ENCODE results near the gene MKNK1. TPM values are rescaled to one million over a fixed set of nuclear protein-coding genes. Genes with fewer than 3 reads are reported as not detected.
A peak's percentile ranks its signal among the peaks of the same experiment; 100 is the strongest.

MKNK1 gene
- total and polyA plus RNA-seq, 8 donors, result 21.2 to 182 (median 36.7) TPM

GRCh38 chr1:46544561-46545240, 59.4 kb downstream of the MKNK1 start:
- TF ChIP-seq POLR2A (IDR thresholded peaks at IDR 0.05) (no peak), CTCF (IDR thresholded peaks at IDR 0.05) (no peak), POLR2AphosphoS5 (IDR thresholded peaks at IDR 0.05) (no peak), EP300 (IDR thresholded peaks at IDR 0.05) (no peak)
- DNase-seq, result no peak
- intact Hi-C loops (cut with DNase I; ENCODE audit: low total_unique reads), result no loop called here
- peaks cover 7 to 14% (median 9%) of the 10 kb centered on the region in 4 donors for H3K4me1 ChIP-seq
- no peak overlapping the region for H3K4me3 ChIP-seq
- no peak overlapping the region for H3K27ac ChIP-seq
- no peaks in the 10 kb centered on the region for H3K9me3 ChIP-seq
- no peaks in the 10 kb centered on the region for H3K36me3 ChIP-seq
- WGBS, 5 donors, result 50 to 60% (median 59%) methylated on average over 5 of the region's 5 CpGs
- peaks cover 3 to 79% (median 46%) of the 10 kb centered on the region in 3 donors for H3K27me3 ChIP-seq

- Histone ChIP-seq H3K27ac (no peak overlapping the region), H3K4me1 (peaks cover 7 to 14% (median 9%) of the 10 kb centered on the region in 4 donors), H3K27me3 (peaks cover 0 to 73% (median 46%) of the 10 kb centered on the region in 3 donors), H3K4me3 (peak overlapping the region in 1 of 4 donors; percentile 10), H3K36me3 (no peaks in the 10 kb centered on the region), H3K9me3 (no peaks in the 10 kb centered on the region)
- no peak for DNase-seq
- no peak for TF ChIP-seq POLR2A (IDR thresholded peaks at IDR 0.05)
- TF ChIP-seq CTCF (IDR thresholded peaks at IDR 0.05), result no peak
- TF ChIP-seq POLR2AphosphoS5 (IDR thresholded peaks at IDR 0.05), result no peak
- TF ChIP-seq EP300 (IDR thresholded peaks at IDR 0.05), result no peak
- intact Hi-C loops (cut with DNase I; ENCODE audit: low total_unique reads), result no loop called here
- 6 to 16% (median 11%) methylated on average over 37 to 58 of the region's 58 CpGs for WGBS, 5 donors
Measured at GRCh38 chr1:46543761-46544560, 60.1 kb downstream of the MKNK1 start.

GRCh38 chr1:46543382-46543760, 60.7 kb downstream of the MKNK1 start:
- intact Hi-C loops (cut with DNase I; ENCODE audit: low total_unique reads), result no loop called here
- Histone ChIP-seq H3K27me3 (peaks cover 0 to 78% (median 42%) of the 10 kb centered on the region in 3 donors), H3K27ac (no peak overlapping the region), H3K9me3 (no peaks in the 10 kb centered on the region), H3K36me3 (no peaks in the 10 kb centered on the region), H3K4me3 (no peak overlapping the region), H3K4me1 (peaks cover 7 to 14% (median 9%) of the 10 kb centered on the region in 4 donors)
- DNase-seq, result no peak
- WGBS, 5 donors, result 40 to 57% (median 48%) methylated on average over 7 of the region's 7 CpGs
- TF ChIP-seq CTCF (IDR thresholded peaks at IDR 0.05) (no peak), EP300 (IDR thresholded peaks at IDR 0.05) (no peak), POLR2A (IDR thresholded peaks at IDR 0.05) (no peak), POLR2AphosphoS5 (IDR thresholded peaks at IDR 0.05) (no peak)

- H3K4me3 ChIP-seq, result no peak overlapping the region
- peaks cover 7 to 10% (median 8%) of the 10 kb centered on the region in 4 donors for H3K4me1 ChIP-seq
- H3K36me3 ChIP-seq, result no peaks in the 10 kb centered on the region
- H3K9me3 ChIP-seq, result no peaks in the 10 kb centered on the region
- peaks cover 0 to 56% (median 21%) of the 10 kb centered on the region in 3 donors for H3K27me3 ChIP-seq
- intact Hi-C loops (cut with DNase I; ENCODE audit: low total_unique reads), result no loop called here
- DNase-seq, result no peak
- H3K27ac ChIP-seq, result no peak overlapping the region
- TF ChIP-seq EP300 (IDR thresholded peaks at IDR 0.05) (no peak), POLR2A (IDR thresholded peaks at IDR 0.05) (no peak), POLR2AphosphoS5 (IDR thresholded peaks at IDR 0.05) (no peak), CTCF (IDR thresholded peaks at IDR 0.05) (no peak)
- 73 to 87% (median 84%) methylated on average over 9 of the region's 9 CpGs for WGBS, 5 donors
Measured at GRCh38 chr1:46539972-46540371, 64.1 kb downstream of the MKNK1 start.

Data from stomach (tissue), 9 donors.